ENCODE data around the gene FMNL3. TPM values are rescaled to one million over a fixed set of nuclear protein-coding genes. Genes with fewer than 3 reads are reported as not detected.

FMNL3 gene
- total RNA-seq, 1 donor from 2014 or later, result 11.0 TPM

- H3K4me1 ChIP-seq, result peaks cover 15% of the 10 kb centered on the region
- H3K4me3 ChIP-seq, result no peak overlapping the region
- no peak for TF ChIP-seq POLR2AphosphoS5 (IDR thresholded peaks at IDR 0.05; ENCODE audit: insufficient read depth in 1 of 2, low read depth in 1 of 2)
- no peak for TF ChIP-seq CTCF (IDR thresholded peaks at IDR 0.05)
- no peak for TF ChIP-seq POLR2A (IDR thresholded peaks at IDR 0.05)
- intact Hi-C loops (cut with DNase I), result no loop called here
- no peaks in the 10 kb centered on the region for H3K27me3 ChIP-seq
- H3K36me3 ChIP-seq, result peaks cover 0 to 10% of the 10 kb centered on the region in 2 donors
- DNase-seq (ENCODE audit: extremely low spot score in 2 of 2), result no peak
- H3K27ac ChIP-seq, result no peak overlapping the region
- H3K9me3 ChIP-seq, result no peaks in the 10 kb centered on the region
Measured at GRCh38 chr12:49633703-49634345, 73.4 kb downstream of the FMNL3 start.

GRCh38 chr12:49632986-49633702 is 74.1 kb downstream of the FMNL3 start:
- Histone ChIP-seq H3K36me3 (peaks cover 0 to 8% of the 10 kb centered on the region in 2 donors), H3K4me3 (no peak overlapping the region), H3K4me1 (peaks cover 15% of the 10 kb centered on the region), H3K9me3 (no peaks in the 10 kb centered on the region), H3K27ac (no peak overlapping the region), H3K27me3 (no peaks in the 10 kb centered on the region)
- intact Hi-C loops (cut with DNase I), result no loop called here
- TF ChIP-seq POLR2A (IDR thresholded peaks at IDR 0.05) (no peak), CTCF (IDR thresholded peaks at IDR 0.05) (no peak), POLR2AphosphoS5 (IDR thresholded peaks at IDR 0.05; ENCODE audit: insufficient read depth in 1 of 2, low read depth in 1 of 2) (no peak)
- peak in 1 of 2 donors; percentile 60 for DNase-seq (ENCODE audit: extremely low spot score in 2 of 2)

GRCh38 chr12:49632401-49632800 is 74.8 kb downstream of the FMNL3 start:
- DNase-seq (ENCODE audit: extremely low spot score in 2 of 2), result no peak
- Histone ChIP-seq H3K36me3 (peaks cover 0 to under 1% of the 10 kb centered on the region in 2 donors), H3K27ac (no peak overlapping the region), H3K27me3 (no peaks in the 10 kb centered on the region), H3K9me3 (no peaks in the 10 kb centered on the region), H3K4me3 (no peak overlapping the region), H3K4me1 (peaks cover 11% of the 10 kb centered on the region)
- intact Hi-C loops (cut with DNase I), result no loop called here
- TF ChIP-seq CTCF (IDR thresholded peaks at IDR 0.05) (no peak), POLR2A (IDR thresholded peaks at IDR 0.05) (no peak)

- no peak overlapping the region for H3K4me3 ChIP-seq
- peaks cover 1% of the 10 kb centered on the region for H3K4me1 ChIP-seq
- H3K36me3 ChIP-seq, result no peaks in the 10 kb centered on the region
- no peaks in the 10 kb centered on the region for H3K9me3 ChIP-seq
- H3K27me3 ChIP-seq, result no peaks in the 10 kb centered on the region
- TF ChIP-seq CTCF (IDR thresholded peaks at IDR 0.05), result no peak
- TF ChIP-seq POLR2AphosphoS5 (IDR thresholded peaks at IDR 0.05; ENCODE audit: insufficient read depth in 1 of 2, low read depth in 1 of 2), result no peak
- TF ChIP-seq POLR2A (IDR thresholded peaks at IDR 0.05), result no peak
- H3K27ac ChIP-seq, result no peak overlapping the region
- intact Hi-C loops (cut with DNase I), result no loop called here
- peak in 1 of 2 donors; percentile 72 for DNase-seq (ENCODE audit: extremely low spot score in 2 of 2)
Measured at GRCh38 chr12:49631336-49631907, 75.8 kb downstream of the FMNL3 start.

Measured in vagina (tissue), 2 donors.